ENCODE data around the gene SMIM44. TPM values are rescaled to one million over a fixed set of nuclear protein-coding genes. Genes with fewer than 3 reads are reported as not detected.

Gene SMIM44
- total and polyA plus RNA-seq, 7 experiments from 2014 or later, result not detected

GRCh38 chr19:3443840-3444694 is 39.2 kb downstream of the SMIM44 start:
- Histone ChIP-seq H3K4me1 (ENCODE audit: control insufficient read depth in 2 of 2, insufficient read depth in 2 of 2, low read length in 2 of 2) (no peaks in the 10 kb centered on the region), H3K36me3 (ENCODE audit: control insufficient read depth in 2 of 3, insufficient read depth in 3 of 3, low read length in 3 of 3) (peaks cover 0 to 28% (median 0%) of the 10 kb centered on the region in 3 experiments), H3K27me3 (ENCODE audit: control insufficient read depth in 2 of 2, insufficient read depth in 2 of 2, low read length in 2 of 2) (no peaks in the 10 kb centered on the region), H3K4me3 (ENCODE audit: low read length) (no peak overlapping the region), H3K9me3 (ENCODE audit: control insufficient read depth in 2 of 3, low read length in 3 of 3) (no peaks in the 10 kb centered on the region), H3K27ac (ENCODE audit: low read depth, low read length) (no peak overlapping the region)
- H3K27me3 Mint-ChIP-seq, result no peaks in the 10 kb centered on the region
- no peak for DNase-seq
- ATAC-seq, result no peak
- H3K36me3 Mint-ChIP-seq, result no peaks in the 10 kb centered on the region
- peak overlapping the region in 1 of 10 donors; percentile 45 for H3K4me3 Mint-ChIP-seq
- no peaks in the 10 kb centered on the region for H3K9me3 Mint-ChIP-seq
- ChIA-PET POLR2A (no interaction called here), CTCF (interaction anchor here (1.0 kb wide), 1 partner anchor 138 kb away, joined by 4 read pairs; no protein-coding TSS in a partner anchor)
- intact Hi-C loops (cut with micrococcal nuclease), result no loop called here
- H3K4me1 Mint-ChIP-seq, result peaks cover 0 to 14% (median 7%) of the 10 kb centered on the region in 7 donors
- peak overlapping the region in 1 of 9 donors; percentile 32 for H3K27ac Mint-ChIP-seq

GRCh38 chr19:3442487-3443071 is 40.7 kb downstream of the SMIM44 start:
- CTCF ChIA-PET, result interaction anchor here (1.6 kb wide), 1 partner anchor 14 kb away, joined by 8 read pairs; no protein-coding TSS in a partner anchor

GRCh38 chr19:3441986-3442329 is 41.3 kb downstream of the SMIM44 start:
- no peak for ATAC-seq
- H3K9me3 Mint-ChIP-seq, result no peaks in the 10 kb centered on the region
- no peak overlapping the region for H3K27ac Mint-ChIP-seq
- no peaks in the 10 kb centered on the region for H3K4me1 ChIP-seq (ENCODE audit: control insufficient read depth in 2 of 2, insufficient read depth in 2 of 2, low read length in 2 of 2)
- no peaks in the 10 kb centered on the region for H3K27me3 Mint-ChIP-seq
- H3K27ac ChIP-seq (ENCODE audit: low read depth, low read length), result no peak overlapping the region
- H3K4me3 Mint-ChIP-seq, result no peak overlapping the region
- no peaks in the 10 kb centered on the region for H3K36me3 Mint-ChIP-seq
- H3K27me3 ChIP-seq (ENCODE audit: control insufficient read depth in 2 of 2, insufficient read depth in 2 of 2, low read length in 2 of 2), result no peaks in the 10 kb centered on the region
- CTCF ChIA-PET, result interaction anchor here (1.6 kb wide), 1 partner anchor 13 kb away, joined by 8 read pairs; no protein-coding TSS in a partner anchor
- intact Hi-C loops (cut with micrococcal nuclease), result no loop called here
- H3K4me3 ChIP-seq (ENCODE audit: low read length), result no peak overlapping the region
- POLR2A ChIA-PET, result interaction anchor here (0.6 kb wide), 1 partner anchor 37 kb away, joined by 4 read pairs; no protein-coding TSS in a partner anchor
- DNase-seq, result no peak
- H3K36me3 ChIP-seq (ENCODE audit: control insufficient read depth in 2 of 3, insufficient read depth in 3 of 3, low read length in 3 of 3), result peaks cover 0 to 18% (median 4%) of the 10 kb centered on the region in 3 experiments
- peaks cover 0 to 14% (median 7%) of the 10 kb centered on the region in 7 donors for H3K4me1 Mint-ChIP-seq
- no peaks in the 10 kb centered on the region for H3K9me3 ChIP-seq (ENCODE audit: control insufficient read depth in 2 of 3, low read length in 3 of 3)

More at GRCh38 chr19:3442487-3443071, 40.7 kb downstream of the SMIM44 start:
- no peaks in the 10 kb centered on the region for H3K9me3 Mint-ChIP-seq
- no peak overlapping the region for H3K4me3 Mint-ChIP-seq
- H3K36me3 Mint-ChIP-seq, result no peaks in the 10 kb centered on the region
- H3K27me3 Mint-ChIP-seq, result no peaks in the 10 kb centered on the region
- POLR2A ChIA-PET, result interaction anchor here (0.6 kb wide), 1 partner anchor 1287 kb away, joined by 4 read pairs; no protein-coding TSS in a partner anchor
- Histone ChIP-seq H3K4me3 (ENCODE audit: low read length) (no peak overlapping the region), H3K27ac (ENCODE audit: low read depth, low read length) (no peak overlapping the region), H3K36me3 (ENCODE audit: control insufficient read depth in 2 of 3, insufficient read depth in 3 of 3, low read length in 3 of 3) (peaks cover 0 to 21% (median 4%) of the 10 kb centered on the region in 3 experiments), H3K27me3 (ENCODE audit: control insufficient read depth in 2 of 2, insufficient read depth in 2 of 2, low read length in 2 of 2) (no peaks in the 10 kb centered on the region), H3K9me3 (ENCODE audit: control insufficient read depth in 2 of 3, low read length in 3 of 3) (no peaks in the 10 kb centered on the region), H3K4me1 (ENCODE audit: control insufficient read depth in 2 of 2, insufficient read depth in 2 of 2, low read length in 2 of 2) (no peaks in the 10 kb centered on the region)
- peaks cover 0 to 14% (median 7%) of the 10 kb centered on the region in 7 donors for H3K4me1 Mint-ChIP-seq
- H3K27ac Mint-ChIP-seq, result no peak overlapping the region
- intact Hi-C loops (cut with micrococcal nuclease), result no loop called here
- ATAC-seq (no peak), DNase-seq (no peak)

GRCh38 chr19:3441089-3441985 is 41.9 kb downstream of the SMIM44 start:
- H3K27me3 Mint-ChIP-seq, result no peaks in the 10 kb centered on the region
- H3K4me3 Mint-ChIP-seq, result no peak overlapping the region
- H3K36me3 Mint-ChIP-seq, result no peaks in the 10 kb centered on the region
- H3K27me3 ChIP-seq (ENCODE audit: control insufficient read depth in 2 of 2, insufficient read depth in 2 of 2, low read length in 2 of 2), result no peaks in the 10 kb centered on the region
- H3K4me1 ChIP-seq (ENCODE audit: control insufficient read depth in 2 of 2, insufficient read depth in 2 of 2, low read length in 2 of 2), result no peaks in the 10 kb centered on the region
- no peak overlapping the region for H3K27ac Mint-ChIP-seq
- peaks cover 0 to 14% (median 7%) of the 10 kb centered on the region in 7 donors for H3K4me1 Mint-ChIP-seq
- no peaks in the 10 kb centered on the region for H3K9me3 ChIP-seq (ENCODE audit: control insufficient read depth in 2 of 3, low read length in 3 of 3)
- H3K36me3 ChIP-seq (ENCODE audit: control insufficient read depth in 2 of 3, insufficient read depth in 3 of 3, low read length in 3 of 3), result peaks cover 0 to 18% (median 4%) of the 10 kb centered on the region in 3 experiments
- no peak overlapping the region for H3K27ac ChIP-seq (ENCODE audit: low read depth, low read length)
- no peak for DNase-seq
- intact Hi-C loops (cut with micrococcal nuclease), result no loop called here
- no peak for ATAC-seq
- POLR2A ChIA-PET, result interaction anchor here (0.6 kb wide), 1 partner anchor 38 kb away, joined by 4 read pairs; no protein-coding TSS in a partner anchor
- CTCF ChIA-PET, result interaction anchor here (1.6 kb wide), 1 partner anchor 12 kb away, joined by 8 read pairs; no protein-coding TSS in a partner anchor
- H3K4me3 ChIP-seq (ENCODE audit: low read length), result no peak overlapping the region
- H3K9me3 Mint-ChIP-seq, result peaks cover 0 to 2% (median 0%) of the 10 kb centered on the region in 11 donors

GRCh38 chr19:3440082-3440481 is 43.2 kb downstream of the SMIM44 start:
- H3K27me3 ChIP-seq (ENCODE audit: control insufficient read depth in 2 of 2, insufficient read depth in 2 of 2, low read length in 2 of 2), result no peaks in the 10 kb centered on the region
- ChIA-PET CTCF (interaction anchor here (1.0 kb wide), 1 partner anchor 10 kb away, joined by 4 read pairs; no protein-coding TSS in a partner anchor), POLR2A (no interaction called here)
- Mint-ChIP-seq H3K4me1 (peaks cover 5 to 20% (median 11%) of the 10 kb centered on the region in 7 donors), H3K27ac (no peak overlapping the region), H3K36me3 (no peaks in the 10 kb centered on the region), H3K4me3 (no peak overlapping the region), H3K27me3 (no peaks in the 10 kb centered on the region), H3K9me3 (peaks cover 0 to 2% (median 0%) of the 10 kb centered on the region in 11 donors)
- H3K4me1 ChIP-seq (ENCODE audit: control insufficient read depth in 2 of 2, insufficient read depth in 2 of 2, low read length in 2 of 2), result peaks cover 4 to 5% of the 10 kb centered on the region in 2 donors
- H3K27ac ChIP-seq (ENCODE audit: low read depth, low read length), result no peak overlapping the region
- intact Hi-C loops (cut with micrococcal nuclease), result loop anchor here in 1 of 2 donors (1.0 kb wide), 1 partner anchor 113 kb away; no protein-coding TSS in a partner anchor
- H3K9me3 ChIP-seq (ENCODE audit: control insufficient read depth in 2 of 3, low read length in 3 of 3), result no peaks in the 10 kb centered on the region
- DNase-seq, result peak; percentile 29 to 58 (median 36)
- H3K4me3 ChIP-seq (ENCODE audit: low read length), result no peak overlapping the region
- peaks cover 0 to 7% (median 4%) of the 10 kb centered on the region in 3 experiments for H3K36me3 ChIP-seq (ENCODE audit: control insufficient read depth in 2 of 3, insufficient read depth in 3 of 3, low read length in 3 of 3)
- ATAC-seq, result peak; percentile 70

Data from naive thymus-derived CD4-positive, alpha-beta T cell (primary cell).